ENCODE data around the gene C1QTNF8. TPM values are rescaled to one million over a fixed set of nuclear protein-coding genes. Genes with fewer than 3 reads are reported as not detected.
A peak's percentile ranks its signal among the peaks of the same experiment; 100 is the strongest.

The C1QTNF8 gene
- total RNA-seq, 1 experiment from 2014 or later: 0.10 TPM

DNA sequence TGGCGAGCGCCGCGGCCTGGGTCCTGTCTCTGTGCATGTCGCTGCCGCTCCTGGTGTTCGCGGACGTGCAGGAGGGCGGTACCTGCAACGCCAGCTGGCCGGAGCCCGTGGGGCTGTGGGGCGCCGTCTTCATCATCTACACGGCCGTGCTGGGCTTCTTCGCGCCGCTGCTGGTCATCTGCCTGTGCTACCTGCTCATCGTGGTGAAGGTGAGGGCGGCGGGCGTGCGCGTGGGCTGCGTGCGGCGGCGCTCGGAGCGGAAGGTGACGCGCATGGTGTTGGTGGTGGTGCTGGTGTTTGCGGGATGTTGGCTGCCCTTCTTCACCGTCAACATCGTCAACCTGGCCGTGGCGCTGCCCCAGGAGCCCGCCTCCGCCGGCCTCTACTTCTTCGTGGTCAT, 16.7 kb downstream of the C1QTNF8 start:
- no peak for DNase-seq (ENCODE audit: low spot score)

GRCh38 chr16:1078579-1079021, 17.4 kb downstream of the C1QTNF8 start:
- peak; percentile 84 for DNase-seq (ENCODE audit: low spot score)

DNA sequence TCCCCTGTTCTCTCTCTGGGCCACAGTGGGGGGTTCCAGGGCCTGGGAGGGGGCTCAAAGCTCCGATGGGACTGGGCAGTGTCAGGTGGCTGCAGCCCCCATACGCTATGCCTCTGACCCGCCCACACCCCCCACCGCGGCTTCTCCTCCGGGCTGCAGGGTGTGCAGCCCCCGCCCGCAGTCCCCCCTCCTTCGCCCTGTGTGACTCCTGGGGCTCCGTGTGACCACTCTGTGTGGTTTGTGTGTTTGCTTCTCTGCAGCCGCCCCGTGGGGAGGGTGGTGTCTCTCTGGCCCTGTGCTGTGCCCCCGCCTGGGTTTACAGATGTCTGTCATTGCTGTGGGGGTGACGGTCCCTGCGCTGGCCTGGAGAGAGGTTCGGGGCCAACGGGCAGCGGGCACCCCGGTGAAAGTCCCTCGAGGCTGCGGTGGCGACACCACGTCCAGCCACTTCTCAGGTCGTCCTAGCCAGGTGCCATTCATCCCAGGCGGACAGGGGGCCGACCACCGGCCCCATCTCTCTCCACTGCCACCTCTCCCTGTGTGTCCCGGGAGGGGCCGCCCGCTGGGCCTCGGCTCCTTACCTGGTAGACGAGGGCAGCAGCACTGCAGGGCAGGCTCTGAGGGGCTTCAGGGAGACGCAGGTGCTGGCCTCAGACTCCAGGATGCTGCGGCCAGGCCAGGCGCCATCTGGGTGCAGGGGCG, 18.0 kb downstream of the C1QTNF8 start:
- no peak for DNase-seq (ENCODE audit: low spot score)

GRCh38 chr16:1076801-1077576, 19.1 kb downstream of the C1QTNF8 start:
- DNase-seq (ENCODE audit: low spot score): no peak

DNA sequence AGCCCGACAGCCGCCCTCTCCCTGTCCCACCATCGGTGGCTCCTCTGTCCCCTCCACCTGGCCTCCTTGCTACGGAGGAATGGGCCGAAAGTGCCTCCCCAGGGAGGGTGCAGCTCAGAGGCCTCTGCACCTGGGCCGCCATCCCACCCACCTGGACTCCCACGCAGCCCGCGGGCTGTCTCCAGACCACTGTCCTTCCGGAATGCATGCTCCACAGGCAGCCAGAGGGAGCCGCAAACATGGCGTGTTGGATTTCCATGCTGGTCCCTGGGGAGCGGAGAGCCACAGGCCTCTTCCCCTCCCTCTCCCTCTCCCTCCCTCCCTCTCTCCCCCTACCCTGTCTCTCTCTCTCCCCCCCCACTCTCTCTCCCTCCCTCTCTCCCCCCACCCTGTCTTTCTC, 20.5 kb downstream of the C1QTNF8 start:
- DNase-seq (ENCODE audit: low spot score): no peak

DNA sequence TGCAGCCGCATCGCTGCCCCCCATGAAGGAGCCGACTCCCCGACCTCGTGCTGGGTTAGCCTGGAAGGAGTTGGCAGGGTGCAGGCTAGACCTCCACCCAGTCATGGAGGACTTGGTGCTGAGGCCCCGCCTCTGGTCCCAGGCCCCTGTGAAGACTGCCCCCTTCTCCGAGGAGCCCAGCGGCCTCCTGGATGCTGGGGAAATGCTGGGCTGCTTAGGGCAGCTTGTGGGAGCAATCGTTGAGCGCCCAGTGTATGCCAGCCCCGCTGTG, 21.7 kb downstream of the C1QTNF8 start:
- DNase-seq (ENCODE audit: low spot score): no peak

GRCh38 chr16:1073566-1074378, 22.3 kb downstream of the C1QTNF8 start:
- DNase-seq (ENCODE audit: low spot score): no peak

- no peak for DNase-seq (ENCODE audit: low spot score)
Observed at GRCh38 chr16:1073262-1073558, 22.8 kb downstream of the C1QTNF8 start.

DNA sequence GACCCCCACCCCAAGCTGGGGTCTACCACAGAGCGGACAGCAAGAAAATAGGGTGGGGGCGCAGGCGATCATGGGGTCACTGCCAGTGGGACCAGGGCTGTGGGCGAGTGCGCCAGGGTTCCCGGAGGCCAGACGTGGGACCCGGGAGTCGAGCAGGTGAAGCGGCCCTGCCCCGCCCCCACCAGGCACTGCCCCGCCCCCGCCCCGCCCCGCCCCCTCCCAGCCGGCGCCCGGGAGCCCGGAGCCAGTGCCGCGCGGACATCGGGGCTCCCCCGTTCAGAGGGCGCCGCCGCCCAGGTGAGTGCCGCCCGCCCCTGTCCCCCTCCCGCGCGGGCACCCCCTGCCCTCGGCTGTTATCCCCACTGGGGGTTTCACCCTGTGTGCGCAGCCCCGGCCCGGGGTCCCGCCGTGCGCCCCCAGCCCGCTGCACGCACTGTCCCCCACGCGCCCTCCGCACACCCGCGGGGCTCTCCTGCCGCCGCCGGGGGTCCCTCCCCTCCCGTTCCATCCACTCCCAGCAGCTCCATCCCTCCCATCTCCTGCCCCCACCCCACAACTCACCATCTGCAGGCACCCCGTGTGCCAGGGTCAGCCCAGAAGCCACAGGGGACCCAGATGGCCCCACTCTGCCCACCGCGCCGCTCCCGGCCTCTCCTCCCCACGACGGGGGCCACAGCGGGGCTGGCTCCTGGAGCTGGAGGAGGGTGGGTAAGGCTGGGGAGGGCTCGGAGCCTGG, 23.4 kb downstream of the C1QTNF8 start, which contains the start of gene SSTR5:
TSS of gene SSTR5 (plus strand) at position 222 of the 736 bp plus-strand sequence. CDS start 6,122 bp downstream, outside the sequence.
- DNase-seq (ENCODE audit: low spot score): no peak

DNA sequence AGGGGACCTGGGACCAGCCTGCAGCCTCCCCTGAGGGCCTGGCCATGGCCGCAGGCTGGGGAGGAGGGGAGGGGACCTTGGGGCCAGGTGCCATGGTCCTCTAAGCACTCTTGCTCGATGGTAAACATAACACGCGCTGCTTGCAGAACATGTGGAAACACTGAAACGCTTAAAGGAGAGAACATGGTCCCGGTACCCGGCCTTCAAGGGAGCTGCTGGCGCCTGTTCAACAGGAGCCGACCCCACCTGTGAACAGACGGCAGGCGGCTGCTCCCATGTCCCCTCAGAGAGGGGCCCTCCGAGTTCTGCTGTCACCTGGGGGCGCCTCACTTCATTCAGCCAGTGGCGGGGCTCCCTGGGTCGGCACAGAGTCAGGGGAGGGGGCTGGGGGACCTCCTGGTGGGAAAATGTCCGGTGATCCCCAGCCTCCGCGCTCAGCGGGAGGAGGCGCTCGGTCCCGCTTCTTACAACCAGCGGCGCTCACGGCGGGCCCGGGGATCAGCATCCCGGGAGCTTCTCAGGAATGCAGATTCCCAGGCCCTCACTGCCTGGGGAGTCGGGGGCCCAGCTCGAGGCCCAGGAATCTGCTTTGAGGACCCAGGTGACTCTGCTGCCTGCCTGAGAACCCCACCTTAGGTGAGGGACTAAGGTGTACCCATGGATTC, 24.4 kb downstream of the C1QTNF8 start:
- no peak for DNase-seq (ENCODE audit: low spot score)

GRCh38 chr16:1070864-1071408, 25.1 kb downstream of the C1QTNF8 start:
- DNase-seq (ENCODE audit: low spot score): no peak

DNA sequence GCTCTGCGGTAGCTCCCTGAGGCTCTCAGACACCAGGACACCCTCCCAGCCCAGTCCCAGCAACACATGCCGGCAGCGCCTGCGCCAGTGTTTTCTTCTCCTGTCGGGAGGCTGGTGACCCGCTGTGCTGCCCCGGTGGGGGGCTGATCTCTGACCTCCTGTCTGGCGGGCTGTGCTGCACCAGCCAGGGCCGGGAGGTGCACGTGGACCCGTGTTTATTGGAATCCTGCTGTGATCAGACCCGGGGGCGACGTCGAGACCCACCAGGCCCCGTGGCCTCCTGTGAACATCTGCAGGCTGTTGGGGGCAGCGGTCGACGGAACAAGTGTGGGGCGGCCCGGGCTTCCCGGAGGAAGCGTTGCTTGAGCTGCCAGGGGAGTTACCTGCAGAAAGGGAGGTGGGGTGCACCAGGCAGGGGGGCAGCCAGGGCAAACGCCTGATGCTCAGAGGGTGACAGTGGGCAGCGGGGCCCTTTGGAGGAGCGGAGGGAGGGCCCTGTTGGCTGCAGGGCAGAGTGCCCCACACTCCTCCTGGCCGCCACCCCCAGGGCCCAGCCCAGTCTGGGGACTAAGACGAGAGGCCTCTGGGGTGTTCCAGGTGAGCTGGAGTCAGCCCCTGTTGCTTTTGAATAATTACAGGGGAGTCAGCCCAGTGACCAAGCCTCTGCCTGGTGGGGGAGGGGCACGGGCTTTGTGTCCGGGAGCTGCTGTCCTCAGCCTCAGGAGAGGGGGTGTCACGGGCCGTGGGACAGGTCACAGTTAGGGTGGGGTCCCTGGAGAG, 25.8 kb downstream of the C1QTNF8 start:
- no peak for DNase-seq (ENCODE audit: low spot score)

DNA sequence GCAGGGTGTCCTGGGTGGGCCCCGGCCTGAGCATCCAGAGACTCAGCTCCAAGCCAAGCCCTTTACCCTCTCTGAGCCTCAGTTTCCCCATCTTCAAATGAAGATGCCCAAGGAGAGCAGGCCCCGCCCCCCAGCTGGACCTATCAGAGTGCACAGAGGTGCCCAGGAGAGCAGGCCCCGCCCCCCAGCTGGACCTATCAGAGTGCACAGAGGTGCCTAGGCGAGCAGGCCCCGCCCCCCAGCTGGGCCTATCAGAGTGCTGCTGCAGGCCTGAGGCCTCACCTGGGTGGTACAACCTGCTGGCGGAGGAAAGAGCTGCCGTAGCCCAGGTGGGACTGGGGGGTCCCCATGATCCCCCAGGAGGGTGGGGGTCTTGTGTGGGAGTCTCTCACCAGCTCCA, 26.9 kb downstream of the C1QTNF8 start:
- DNase-seq (ENCODE audit: low spot score): no peak

GRCh38 chr16:1068451-1068850, 27.6 kb downstream of the C1QTNF8 start:
- no peak for DNase-seq (ENCODE audit: low spot score)

- DNase-seq (ENCODE audit: low spot score): no peak
Observed at GRCh38 chr16:1067629-1068028, 28.4 kb downstream of the C1QTNF8 start.

- no peak for DNase-seq (ENCODE audit: low spot score)
Observed at GRCh38 chr16:1066584-1067172, 29.4 kb downstream of the C1QTNF8 start.

DNA sequence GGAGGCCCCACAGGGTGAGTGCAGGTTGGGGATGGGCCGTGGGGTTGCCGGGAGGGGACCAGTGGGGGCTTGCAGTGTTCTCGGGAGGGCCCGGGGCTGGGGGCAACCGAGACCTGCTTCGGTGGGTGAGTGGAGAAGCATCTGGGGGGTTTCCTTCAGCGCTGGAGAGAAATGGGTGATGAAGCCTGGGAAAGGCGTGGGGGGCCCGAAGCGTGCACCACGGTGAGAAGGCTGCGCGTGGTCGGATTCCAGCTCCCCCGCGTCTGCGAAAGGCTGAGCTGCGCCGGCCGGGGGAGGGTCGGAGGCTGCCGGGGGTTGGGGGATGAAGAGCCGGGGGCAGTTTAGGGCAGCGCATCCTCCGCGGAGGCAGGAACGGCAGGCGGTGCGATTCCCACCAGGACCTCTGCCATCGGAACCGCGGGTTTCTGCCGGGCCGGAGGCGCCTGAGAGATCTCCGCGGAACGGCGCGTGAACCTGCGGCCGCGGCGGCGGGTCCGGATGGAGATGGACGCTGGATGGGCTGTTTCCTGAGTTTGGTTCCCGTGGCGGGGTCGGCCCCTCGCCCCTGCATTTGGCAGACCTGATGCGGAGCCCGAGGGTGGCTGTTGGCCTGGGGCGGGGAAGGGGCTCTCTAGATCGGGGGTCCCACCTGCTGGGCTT, 30.4 kb downstream of the C1QTNF8 start:
- no peak for DNase-seq (ENCODE audit: low spot score)

DNA sequence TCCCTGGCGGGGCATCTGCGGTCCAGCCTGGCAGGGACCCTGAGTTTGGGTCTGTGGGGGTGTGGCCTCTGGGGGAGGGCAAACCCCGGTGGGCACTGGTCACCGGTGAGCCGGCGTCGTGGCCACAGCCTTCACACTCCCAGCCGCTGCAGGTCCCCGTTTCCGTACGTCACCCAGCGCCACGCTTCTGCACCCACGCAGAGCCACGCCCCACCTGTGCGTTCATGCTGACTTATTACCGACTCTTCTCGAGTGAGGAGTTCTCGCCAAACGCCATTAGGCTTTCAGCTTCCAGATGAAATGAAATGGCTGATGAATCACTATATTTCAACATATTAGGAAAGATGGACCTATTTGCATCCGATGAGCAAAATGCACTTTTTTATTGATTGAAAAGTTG, 32.3 kb downstream of the C1QTNF8 start:
- no peak for DNase-seq (ENCODE audit: low spot score)

DNA sequence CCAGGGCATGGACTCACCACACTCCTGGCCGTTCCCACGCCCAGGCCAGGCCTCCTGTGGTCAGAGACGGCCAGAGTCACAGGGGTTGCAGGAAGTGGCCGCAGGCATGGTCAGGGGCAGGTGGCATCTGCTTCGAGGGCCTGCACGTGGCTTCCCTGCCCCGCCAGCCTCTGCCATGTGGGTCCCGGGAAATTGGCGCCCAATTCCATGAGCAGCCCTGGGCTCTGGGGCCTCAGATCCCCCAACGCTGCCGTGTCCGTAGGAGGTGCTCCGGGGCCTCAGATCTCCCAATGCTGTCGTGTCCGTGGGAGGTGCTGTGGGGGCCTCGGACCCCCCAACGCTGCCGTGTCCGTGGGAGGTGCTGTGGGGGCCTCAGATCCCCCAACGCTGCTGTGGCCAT, 33.1 kb downstream of the C1QTNF8 start:
- no peak for DNase-seq (ENCODE audit: low spot score)

Measured in HT-29 (cell line).